Breast epithelium (tissue), 4 donors: Measurements from ENCODE around the gene TRAPPC8. TPM values are rescaled to one million over a fixed set of nuclear protein-coding genes. Genes with fewer than 3 reads are reported as not detected.

ENCODE experiments used
- DNase-seq, 2 donors: peaks; one replicate each; pipeline ENCODE4 v3.0.0-alpha.2; 2019; ENCODE audit warnings: low spot score in 2 of 2
- H3K27ac ChIP-seq, 2 donors: fragments of 200-600 bp; sonication (generic) in 1 of 2; one replicate each; pipeline ENCODE4 v1.5.1; 2016 to 2019; ENCODE audit warnings: mild to moderate bottlenecking in 1 of 2
- H3K27me3 ChIP-seq, 2 donors: fragments of 200-600 bp; sonication (generic) in 1 of 2; one replicate each; pipeline versions ENCODE4 v1.5.1 to v1.6.0; 2017 to 2019; ENCODE audit warnings: control low read depth in 1 of 2, mild to moderate bottlenecking in 1 of 2
- H3K36me3 ChIP-seq: fragments of 200-600 bp; one replicate; pipeline ENCODE4 v1.5.1; 2019
- H3K4me1 ChIP-seq, 2 donors: fragments of 200-600 bp; sonication (generic); one replicate each; pipeline ENCODE4 v1.5.1; 2016 to 2019; ENCODE audit warnings: control low read depth in 1 of 2
- H3K4me3 ChIP-seq, 3 donors: fragments of 200-600 bp; sonication (generic); 1 replicate in 2 of 3; 2 replicates in 1 of 3; pipeline ENCODE4 v1.5.1; 2016 to 2019; ENCODE audit warnings: mild to moderate bottlenecking in 3 of 3, moderate library complexity in 2 of 3
- H3K9me3 ChIP-seq, 2 donors: fragments of 200-600 bp; sonication (generic) in 1 of 2; one replicate each; pipeline ENCODE4 v1.5.1; 2016 to 2019; ENCODE audit warnings: control low read depth in 1 of 2
- POLR2A ChIP-seq: fragments of 450-650 bp; IDR thresholded peaks from one replicate; pipeline ENCODE4 v1.6.1; 2016; ENCODE audit warnings: antibody characterized with exemption, mild to moderate bottlenecking, moderate library complexity
- POLR2AphosphoS5 ChIP-seq, 3 donors: sonication (generic); formaldehyde crosslinking; IDR thresholded peaks; one replicate each; pipeline ENCODE4 v1.6.1; 2017; ENCODE audit warnings: antibody characterized with exemption in 3 of 3
- intact Hi-C: fragments of 100-400 bp; cut with DNase I; formaldehyde crosslinking; loops from one replicate; pipeline ENCODE4 v1.15.1; 2023; ENCODE audit warnings: low total_unique reads
- total RNA-seq, 3 donors: library from RNA; depleted of rRNA; stranded (reverse); fragments of >200 nt; gene quantifications; one replicate each; pipeline ENCODE4 v1.1.0, GENCODE V29; 2016
- TF ChIP-seq, protein P1 (sequence below), 3 donors: fragments of 450-650 bp; IDR thresholded peaks; one replicate each; pipeline ENCODE4 v1.5.1; 2016 to 2017; ENCODE audit warnings: antibody characterized with exemption in 3 of 3, mild to moderate bottlenecking in 3 of 3, moderate library complexity in 3 of 3

Gene TRAPPC8
- total RNA-seq, 3 donors from 2014 or later, result 39.8 to 75.2 (median 49.8) TPM

DNA sequence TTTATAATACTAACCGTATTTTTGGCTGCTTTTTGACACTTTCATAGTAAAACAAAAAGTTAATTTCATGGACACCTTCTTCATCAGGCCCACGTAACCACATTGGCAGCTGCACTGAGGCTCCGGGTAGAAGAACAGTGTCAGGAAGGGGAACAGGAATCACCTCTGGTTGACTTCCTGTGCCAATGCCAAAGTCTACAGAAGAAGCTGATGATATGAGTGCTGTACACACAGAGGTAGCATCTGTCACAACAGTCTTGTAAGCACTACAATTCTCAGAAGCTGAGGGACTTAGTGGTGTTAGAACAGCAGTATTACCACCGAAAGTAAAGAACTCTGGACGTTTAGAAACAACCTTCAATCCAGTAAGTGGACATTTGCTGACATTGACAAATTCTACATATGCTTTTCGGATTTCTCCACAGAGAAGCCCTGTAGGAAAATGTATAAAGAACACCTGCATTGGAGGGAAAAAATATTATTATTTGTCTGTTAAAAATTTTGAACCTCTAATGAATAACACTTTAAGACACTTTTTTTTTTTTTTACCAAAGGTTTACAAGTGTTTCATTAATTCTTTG is 85.3 kb downstream of the TRAPPC8 start:
- H3K4me1 ChIP-seq, result no peaks in the 10 kb centered on the region
- no peak overlapping the region for H3K27ac ChIP-seq
- H3K4me3 ChIP-seq, result no peak overlapping the region
- H3K36me3 ChIP-seq, result no peaks in the 10 kb centered on the region
- no peak for DNase-seq
- TF ChIP-seq POLR2AphosphoS5 (IDR thresholded peaks at IDR 0.05) (no peak), POLR2A (no peak)
- TF ChIP-seq, protein P1, sequence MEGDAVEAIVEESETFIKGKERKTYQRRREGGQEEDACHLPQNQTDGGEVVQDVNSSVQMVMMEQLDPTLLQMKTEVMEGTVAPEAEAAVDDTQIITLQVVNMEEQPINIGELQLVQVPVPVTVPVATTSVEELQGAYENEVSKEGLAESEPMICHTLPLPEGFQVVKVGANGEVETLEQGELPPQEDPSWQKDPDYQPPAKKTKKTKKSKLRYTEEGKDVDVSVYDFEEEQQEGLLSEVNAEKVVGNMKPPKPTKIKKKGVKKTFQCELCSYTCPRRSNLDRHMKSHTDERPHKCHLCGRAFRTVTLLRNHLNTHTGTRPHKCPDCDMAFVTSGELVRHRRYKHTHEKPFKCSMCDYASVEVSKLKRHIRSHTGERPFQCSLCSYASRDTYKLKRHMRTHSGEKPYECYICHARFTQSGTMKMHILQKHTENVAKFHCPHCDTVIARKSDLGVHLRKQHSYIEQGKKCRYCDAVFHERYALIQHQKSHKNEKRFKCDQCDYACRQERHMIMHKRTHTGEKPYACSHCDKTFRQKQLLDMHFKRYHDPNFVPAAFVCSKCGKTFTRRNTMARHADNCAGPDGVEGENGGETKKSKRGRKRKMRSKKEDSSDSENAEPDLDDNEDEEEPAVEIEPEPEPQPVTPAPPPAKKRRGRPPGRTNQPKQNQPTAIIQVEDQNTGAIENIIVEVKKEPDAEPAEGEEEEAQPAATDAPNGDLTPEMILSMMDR (IDR thresholded peaks at IDR 0.05), result no peak
- H3K27me3 ChIP-seq, result no peaks in the 10 kb centered on the region
- H3K9me3 ChIP-seq, result no peaks in the 10 kb centered on the region
- intact Hi-C loops, result no loop called here

DNA sequence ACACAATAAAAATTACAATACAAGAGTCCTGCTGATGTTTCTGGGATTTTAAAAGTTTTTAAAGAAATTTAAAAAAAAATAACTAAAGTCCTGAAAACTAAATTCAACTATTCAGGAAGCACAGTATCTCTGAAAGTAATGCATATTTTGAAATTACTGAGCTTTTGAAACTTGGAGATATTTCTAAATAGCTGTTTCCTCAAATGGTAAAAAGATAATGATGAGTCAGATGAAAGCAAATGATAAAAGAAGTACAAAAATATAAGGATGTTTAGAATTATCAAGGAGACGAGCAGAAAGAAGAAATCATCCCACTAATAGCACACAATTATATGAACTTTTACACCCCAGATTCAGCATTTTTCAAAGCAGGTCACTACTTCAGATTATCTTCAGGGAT is 92.1 kb downstream of the TRAPPC8 start:
- intact Hi-C loops, result no loop called here
- Histone ChIP-seq H3K27ac (no peak overlapping the region), H3K4me3 (no peak overlapping the region), H3K36me3 (no peaks in the 10 kb centered on the region), H3K27me3 (no peaks in the 10 kb centered on the region), H3K9me3 (no peaks in the 10 kb centered on the region), H3K4me1 (no peaks in the 10 kb centered on the region)
- TF ChIP-seq POLR2A, result no peak
- TF ChIP-seq, protein P1 (IDR thresholded peaks at IDR 0.05), result no peak
- TF ChIP-seq POLR2AphosphoS5 (IDR thresholded peaks at IDR 0.05), result no peak
- no peak for DNase-seq

- intact Hi-C loops, result no loop called here
- TF ChIP-seq POLR2A, result no peak
- no peak for TF ChIP-seq POLR2AphosphoS5 (IDR thresholded peaks at IDR 0.05)
- TF ChIP-seq, protein P1 (IDR thresholded peaks at IDR 0.05), result no peak
- H3K9me3 ChIP-seq, result no peaks in the 10 kb centered on the region
- H3K4me1 ChIP-seq, result no peaks in the 10 kb centered on the region
- no peak for DNase-seq
- peaks cover 12% of the 10 kb centered on the region for H3K36me3 ChIP-seq
- no peak overlapping the region for H3K27ac ChIP-seq
- H3K4me3 ChIP-seq, result no peak overlapping the region
- H3K27me3 ChIP-seq, result no peaks in the 10 kb centered on the region
Observed at GRCh38 chr18:31840499-31840898, 102.4 kb downstream of the TRAPPC8 start.

GRCh38 chr18:31837879-31838278 is 105.0 kb downstream of the TRAPPC8 start:
- Histone ChIP-seq H3K36me3 (peaks cover 12% of the 10 kb centered on the region), H3K9me3 (no peaks in the 10 kb centered on the region), H3K4me1 (no peaks in the 10 kb centered on the region), H3K4me3 (no peak overlapping the region), H3K27ac (no peak overlapping the region), H3K27me3 (no peaks in the 10 kb centered on the region)
- intact Hi-C loops, result no loop called here
- no peak for DNase-seq
- no peak for TF ChIP-seq POLR2A

DNA sequence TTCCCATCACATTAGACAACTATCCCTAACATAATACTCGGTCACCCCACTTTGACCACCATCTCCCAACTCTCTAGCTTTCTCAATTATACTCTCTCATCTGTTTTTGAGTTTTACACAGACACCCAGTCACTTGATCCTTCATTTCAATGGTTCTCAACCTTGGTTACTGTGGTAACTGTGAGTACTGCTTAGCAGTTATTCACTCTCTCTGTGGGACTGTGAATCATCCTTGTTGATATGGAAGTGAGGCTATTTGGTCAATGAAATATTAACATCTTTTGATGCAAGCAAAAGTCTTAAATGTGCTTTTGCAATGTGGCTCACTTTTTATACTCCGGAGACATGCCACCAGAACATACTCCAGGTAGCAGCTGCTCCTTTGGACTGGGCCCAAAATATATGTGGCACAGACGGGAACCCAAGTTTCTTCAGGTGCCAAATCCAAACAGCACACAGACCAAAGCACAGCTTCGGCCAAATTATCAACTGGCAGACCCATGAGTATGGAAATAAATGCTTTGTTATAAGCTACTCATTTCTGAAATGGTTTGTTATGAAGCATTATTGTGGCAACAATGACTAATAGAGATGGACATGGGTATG is 107.3 kb downstream of the TRAPPC8 start:
- DNase-seq, result no peak
- no peak overlapping the region for H3K4me3 ChIP-seq
- intact Hi-C loops, result no loop called here
- H3K27me3 ChIP-seq, result no peaks in the 10 kb centered on the region
- TF ChIP-seq POLR2AphosphoS5 (IDR thresholded peaks at IDR 0.05) (no peak), POLR2A (no peak)
- TF ChIP-seq, protein P1 (IDR thresholded peaks at IDR 0.05), result no peak
- no peaks in the 10 kb centered on the region for H3K9me3 ChIP-seq
- peaks cover 12% of the 10 kb centered on the region for H3K36me3 ChIP-seq
- H3K4me1 ChIP-seq, result no peaks in the 10 kb centered on the region
- H3K27ac ChIP-seq, result no peak overlapping the region
